ENCODE data around the gene CDK15. TPM values are rescaled to one million over a fixed set of nuclear protein-coding genes. Genes with fewer than 3 reads are reported as not detected.

The CDK15 gene
- total and polyA plus RNA-seq, 9 of the 15 experiments (the other 6 are each of a cell fraction or from before 2014, with no cell fraction given): not detected

GRCh38 chr2:201925056-201925455 lies 118.7 kb downstream of the CDK15 start:
- FAIRE-seq: no peak
- CTCF ChIA-PET (ENCODE audit: low intra/inter-chr PET ratio): no interaction called here
- intact Hi-C loops (cut with micrococcal nuclease): no loop called here

More at GRCh38 chr2:201925056-201925455, 118.7 kb downstream of the CDK15 start:
- 0% methylated on average over 5 of the region's 5 CpGs for WGBS (ENCODE audit: insufficient coverage, low coverage, missing lambda C conversion rate)
- Histone ChIP-seq H3K9ac (ENCODE audit: insufficient read depth in 1 of 2, low read depth in 2 of 2, low read length in 2 of 2) (no peak overlapping the region), H3K4me3 (no peak overlapping the region), H2AFZ (ENCODE audit: low read depth, low read length) (no peak overlapping the region), H3K36me3 (ENCODE audit: control insufficient read depth, insufficient read depth, low read length) (no peaks in the 10 kb centered on the region), H3K4me2 (ENCODE audit: insufficient read depth, low read length) (no peak overlapping the region), H3K79me2 (ENCODE audit: control insufficient read depth, insufficient read depth, low read length) (no peaks in the 10 kb centered on the region), H3K4me1 (replicated peaks in 1 of 2; ENCODE audit: control insufficient read depth in 2 of 2, insufficient read depth in 2 of 2, low read length in 2 of 2) (no peaks in the 10 kb centered on the region), H3K27ac (ENCODE audit: extremely low read depth, low read depth, low read length) (no peak overlapping the region), H3K9me1 (ENCODE audit: control insufficient read depth, insufficient read depth, low read length) (no peaks in the 10 kb centered on the region), H4K20me1 (replicated peaks; ENCODE audit: control insufficient read depth, insufficient read depth, low read length) (no peaks in the 10 kb centered on the region), H3K9me3 (replicated peaks; ENCODE audit: control insufficient read depth, insufficient read depth, low read depth, low read length) (no peaks in the 10 kb centered on the region), H3K27me3 (ENCODE audit: control insufficient read depth in 2 of 2, insufficient read depth in 2 of 2, low read length in 2 of 2) (peaks cover 5 to 27% of the 10 kb centered on the region in 2 experiments; a peak in 2 of 5 replicates)
- BruUV-seq (replicated peaks): no TSS peak
- TF ChIP-seq GTF2B (IDR thresholded peaks at IDR 0.05; ENCODE audit: extremely low read depth, insufficient read length) (no peak), SAFB (IDR thresholded peaks at IDR 0.05; ENCODE audit: borderline replicate concordance, low read depth, low read length) (no peak), ZNF740 (CRISPR knock-in tag; IDR thresholded peaks at IDR 0.05) (no peak), ZNF740 (tag; IDR thresholded peaks at IDR 0.05) (no peak), ZC3H8 (IDR thresholded peaks at IDR 0.05) (no peak), NONO (IDR thresholded peaks at IDR 0.05; ENCODE audit: low read depth in 2 of 2, low read length in 1 of 2) (no peak), ZNF121 (CRISPR knock-in tag; conservative IDR thresholded peaks at IDR 0.05) (no peak), TRIM24 (IDR thresholded peaks at IDR 0.05) (no peak), CXXC5 (CRISPR knock-in tag; IDR thresholded peaks at IDR 0.05) (no peak), ZNF717 (CRISPR knock-in tag; IDR thresholded peaks at IDR 0.05) (no peak), FOXO4 (CRISPR knock-in tag; IDR thresholded peaks at IDR 0.05) (no peak), MTA1 (IDR thresholded peaks at IDR 0.05; ENCODE audit: borderline replicate concordance) (no peak), HCFC1 (IDR thresholded peaks at IDR 0.05; ENCODE audit: low read depth, low read length) (no peak), HMGN3 (IDR thresholded peaks at IDR 0.05; ENCODE audit: borderline replicate concordance, extremely low read depth, insufficient read length, low read depth, low read length) (no peak), ZNF280A (IDR thresholded peaks at IDR 0.05; ENCODE audit: low read depth, partially characterized antibody) (no peak), RBM17 (IDR thresholded peaks at IDR 0.05; ENCODE audit: borderline replicate concordance, low read depth, low read length) (no peak), ZNF316 (IDR thresholded peaks at IDR 0.05) (no peak), CAMTA2 (CRISPR knock-in tag; conservative IDR thresholded peaks at IDR 0.05) (no peak)
- in situ Hi-C loops (cut with MboI): no loop called here
- ATAC-seq: no peak
- POLR2A ChIA-PET: no interaction called here
- no peak for DNase-seq (ENCODE audit: extremely low read depth in 1 of 4, low spot score in 3 of 4)

All from K562 (cell line).